ENCODE results near the gene CDPF1. TPM values are rescaled to one million over a fixed set of nuclear protein-coding genes. Genes with fewer than 3 reads are reported as not detected.

Gene CDPF1
- total and polyA plus RNA-seq, 2 donors (not counting 1 experiment from before 2014, with no cell fraction given): 9.8 to 15.4 TPM

DNA sequence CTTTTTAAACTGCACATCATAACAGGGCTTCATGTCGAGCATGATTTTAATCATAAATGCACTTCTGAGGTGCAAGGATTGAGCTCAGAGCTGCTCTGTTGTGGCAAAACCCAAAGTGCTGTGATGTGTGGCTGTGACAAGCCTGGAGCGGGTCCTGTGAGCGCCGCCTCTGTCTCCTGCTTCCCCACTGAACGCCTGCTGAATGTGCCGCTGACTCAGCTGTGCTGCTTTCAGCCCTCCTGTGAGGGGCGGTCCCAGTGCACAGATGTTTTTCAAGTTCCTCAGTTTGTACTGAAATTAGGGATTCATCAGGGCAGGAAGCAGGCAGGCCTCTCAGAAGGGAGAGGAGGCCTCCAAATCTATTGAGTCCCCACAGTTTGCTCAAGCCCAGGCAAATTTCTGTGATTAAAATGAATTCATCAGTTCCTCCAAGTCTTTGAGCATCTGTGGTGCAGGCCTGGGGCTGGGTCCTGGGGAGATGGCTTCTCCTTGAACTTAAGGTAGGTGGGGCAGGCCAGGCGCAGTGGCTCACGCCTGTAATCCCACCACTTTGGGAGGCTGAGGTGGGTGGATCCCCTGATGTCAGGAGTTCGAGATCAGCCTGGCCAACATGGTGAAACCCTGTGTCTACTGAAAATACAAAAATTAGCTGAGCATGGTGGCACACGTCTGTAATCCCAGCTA is 43.6 kb upstream of the CDPF1 start:
- peaks cover 55% of the 10 kb centered on the region for H3K4me1 Mint-ChIP-seq
- H3K4me2 ChIP-seq (replicated peaks; ENCODE audit: low read depth, low read length, poor library complexity, severe bottlenecking): peak overlapping the region; percentile 38
- TF ChIP-seq EZH2 (IDR thresholded peaks at IDR 0.05; ENCODE audit: borderline replicate concordance, insufficient read depth, low read depth, low read length, poor library complexity, severe bottlenecking): no peak
- TF ChIP-seq, protein P1, sequence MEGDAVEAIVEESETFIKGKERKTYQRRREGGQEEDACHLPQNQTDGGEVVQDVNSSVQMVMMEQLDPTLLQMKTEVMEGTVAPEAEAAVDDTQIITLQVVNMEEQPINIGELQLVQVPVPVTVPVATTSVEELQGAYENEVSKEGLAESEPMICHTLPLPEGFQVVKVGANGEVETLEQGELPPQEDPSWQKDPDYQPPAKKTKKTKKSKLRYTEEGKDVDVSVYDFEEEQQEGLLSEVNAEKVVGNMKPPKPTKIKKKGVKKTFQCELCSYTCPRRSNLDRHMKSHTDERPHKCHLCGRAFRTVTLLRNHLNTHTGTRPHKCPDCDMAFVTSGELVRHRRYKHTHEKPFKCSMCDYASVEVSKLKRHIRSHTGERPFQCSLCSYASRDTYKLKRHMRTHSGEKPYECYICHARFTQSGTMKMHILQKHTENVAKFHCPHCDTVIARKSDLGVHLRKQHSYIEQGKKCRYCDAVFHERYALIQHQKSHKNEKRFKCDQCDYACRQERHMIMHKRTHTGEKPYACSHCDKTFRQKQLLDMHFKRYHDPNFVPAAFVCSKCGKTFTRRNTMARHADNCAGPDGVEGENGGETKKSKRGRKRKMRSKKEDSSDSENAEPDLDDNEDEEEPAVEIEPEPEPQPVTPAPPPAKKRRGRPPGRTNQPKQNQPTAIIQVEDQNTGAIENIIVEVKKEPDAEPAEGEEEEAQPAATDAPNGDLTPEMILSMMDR (IDR thresholded peaks at IDR 0.05): no peak
- no peaks in the 10 kb centered on the region for H3K9me3 Mint-ChIP-seq (ENCODE audit: insufficient read depth)
- peaks cover 5% of the 10 kb centered on the region for H3K79me2 ChIP-seq (ENCODE audit: control insufficient read depth, insufficient read depth, low read length)
- peaks cover 0 to 2% of the 10 kb centered on the region in 2 experiments for H3K36me3 ChIP-seq (replicated peaks in 1 of 2; ENCODE audit: control extremely low read depth in 1 of 2, control insufficient read depth in 1 of 2, extremely low read depth in 1 of 2, insufficient read depth in 2 of 2, low read length in 1 of 2)
- peaks cover 0 to 5% (median 2%) of the 10 kb centered on the region in 4 experiments for H3K27me3 ChIP-seq (replicated peaks in 1 of 4; ENCODE audit: control extremely low read depth in 1 of 4, control insufficient read depth in 3 of 4, insufficient read depth in 4 of 4, low read length in 3 of 4)
- ATAC-seq (ENCODE audit: low read depth): no peak
- H2AFZ ChIP-seq (ENCODE audit: insufficient read depth, low read depth, low read length, poor library complexity, severe bottlenecking): peak overlapping the region; percentile 46
- ChIA-PET CTCF (no interaction called here), POLR2A (no interaction called here)
- peak overlapping the region in 1 of 2 donors; percentile 33 for H3K27ac ChIP-seq (ENCODE audit: low read length in 2 of 2)
- H3K27me3 Mint-ChIP-seq: no peaks in the 10 kb centered on the region
- peaks cover 32 to 51% of the 10 kb centered on the region in 2 donors for H3K4me1 ChIP-seq (ENCODE audit: control insufficient read depth in 2 of 2, insufficient read depth in 2 of 2, low read length in 2 of 2)
- peak overlapping the region; percentile 67 for H3K27ac Mint-ChIP-seq
- peaks cover 0 to 19% (median 0%) of the 10 kb centered on the region in 3 donors for H3K9me3 ChIP-seq (ENCODE audit: control extremely low read depth in 1 of 3, control insufficient read depth in 2 of 3, insufficient read depth in 1 of 3, low read length in 2 of 3)
- WGBS (ENCODE audit: insufficient coverage): 43% methylated on average over 11 of the region's 11 CpGs
- H3K4me3 Mint-ChIP-seq: peak overlapping the region; percentile 10
- no peak overlapping the region for H3K9ac ChIP-seq (ENCODE audit: low read length)
- DNase-seq: peak; percentile 33
- no peak overlapping the region for H3K4me3 ChIP-seq (ENCODE audit: control extremely low read depth in 1 of 5, extremely low read depth in 1 of 5, insufficient read depth in 1 of 5, low read depth in 2 of 5, low read length in 4 of 5)
- H4K20me1 ChIP-seq (ENCODE audit: control insufficient read depth, insufficient read depth, low read length, poor library complexity, severe bottlenecking): no peaks in the 10 kb centered on the region
- intact Hi-C loops (cut with micrococcal nuclease): no loop called here

- Histone ChIP-seq H3K4me1 (ENCODE audit: control insufficient read depth in 2 of 2, insufficient read depth in 2 of 2, low read length in 2 of 2) (peaks cover 42 to 61% of the 10 kb centered on the region in 2 donors), H3K27ac (ENCODE audit: low read length in 2 of 2) (peak overlapping the region in 1 of 2 donors; percentile 12), H3K4me2 (replicated peaks; ENCODE audit: low read depth, low read length, poor library complexity, severe bottlenecking) (peak overlapping the region; percentile 38), H2AFZ (ENCODE audit: insufficient read depth, low read depth, low read length, poor library complexity, severe bottlenecking) (peak overlapping the region; percentile 46), H3K79me2 (ENCODE audit: control insufficient read depth, insufficient read depth, low read length) (peaks cover 5% of the 10 kb centered on the region), H3K9ac (ENCODE audit: low read length) (no peak overlapping the region), H3K4me3 (ENCODE audit: control extremely low read depth in 1 of 5, extremely low read depth in 1 of 5, insufficient read depth in 1 of 5, low read depth in 2 of 5, low read length in 4 of 5) (no peak overlapping the region), H3K36me3 (replicated peaks in 1 of 2; ENCODE audit: control extremely low read depth in 1 of 2, control insufficient read depth in 1 of 2, extremely low read depth in 1 of 2, insufficient read depth in 2 of 2, low read length in 1 of 2) (peaks cover 0 to 2% of the 10 kb centered on the region in 2 experiments), H4K20me1 (ENCODE audit: control insufficient read depth, insufficient read depth, low read length, poor library complexity, severe bottlenecking) (no peaks in the 10 kb centered on the region), H3K9me3 (ENCODE audit: control extremely low read depth in 1 of 3, control insufficient read depth in 2 of 3, insufficient read depth in 1 of 3, low read length in 2 of 3) (peaks cover 0 to 19% (median 0%) of the 10 kb centered on the region in 3 donors), H3K27me3 (replicated peaks in 1 of 4; ENCODE audit: control extremely low read depth in 1 of 4, control insufficient read depth in 3 of 4, insufficient read depth in 4 of 4, low read length in 3 of 4) (peaks cover 0 to 5% (median 2%) of the 10 kb centered on the region in 4 experiments)
- WGBS (ENCODE audit: insufficient coverage): 85% methylated on average over 14 of the region's 14 CpGs
- no peak for DNase-seq
- Mint-ChIP-seq H3K9me3 (ENCODE audit: insufficient read depth) (no peaks in the 10 kb centered on the region), H3K4me1 (peaks cover 63% of the 10 kb centered on the region), H3K4me3 (no peak overlapping the region), H3K27ac (peak overlapping the region; percentile 67), H3K27me3 (no peaks in the 10 kb centered on the region)
- POLR2A ChIA-PET: no interaction called here
- intact Hi-C loops (cut with micrococcal nuclease): no loop called here
- TF ChIP-seq EZH2 (IDR thresholded peaks at IDR 0.05; ENCODE audit: borderline replicate concordance, insufficient read depth, low read depth, low read length, poor library complexity, severe bottlenecking): no peak
- TF ChIP-seq, protein P1 (IDR thresholded peaks at IDR 0.05): no peak
- ATAC-seq (ENCODE audit: low read depth): no peak
- CTCF ChIA-PET: no interaction called here
Observed at GRCh38 chr22:46292732-46293131, 42.6 kb upstream of the CDPF1 start.
